SK-N-MC (cell line): ENCODE data around the gene ADGB.

ENCODE experiments used
- DNase-seq: peaks from one replicate; pipeline ENCODE4 v3.0.0-alpha.2; 2011; ENCODE audit warnings: low read depth, low spot score
- H3K27ac ChIP-seq: fragments of 200-600 bp; sonication (generic); 2 replicates; pipeline ENCODE4 v1.5.1; 2016; ENCODE audit warnings: mixed run types
- H3K36me3 ChIP-seq: fragments of 200-600 bp; sonication (generic); 2 replicates; pipeline ENCODE4 v1.6.1; 2017; ENCODE audit warnings: antibody characterized with exemption, low read length, mixed read lengths; ENCODE audit not compliant: insufficient read depth
- H3K4me3 ChIP-seq: fragments of 200-600 bp; sonication (generic); 2 replicates; pipeline ENCODE4 v1.5.1; 2016
- H3K9ac ChIP-seq: fragments of 200-600 bp; sonication (generic); 2 replicates; pipeline ENCODE4 v1.8.0; 2017; ENCODE audit warnings: mixed run types, mixed read lengths; ENCODE audit not compliant: insufficient read length
- H3K9me3 ChIP-seq: fragments of 200-600 bp; sonication (generic); 2 replicates; pipeline ENCODE4 v1.6.1; 2017; ENCODE audit warnings: low read depth, mild to moderate bottlenecking, antibody characterized with exemption, low read length, moderate library complexity, mixed read lengths
- EZH2 ChIP-seq: fragments of 200-600 bp; sonication (generic); IDR thresholded peaks from one replicate; pipeline ENCODE4 v1.6.1; 2017; ENCODE audit warnings: antibody characterized with exemption
- FOXP2 ChIP-seq: optimal IDR thresholded peaks from 2 replicates; pipeline ENCODE3; 2011; ENCODE audit warnings: mild to moderate bottlenecking, moderate library complexity; ENCODE audit not compliant: insufficient read depth; ENCODE audit errors: extremely low read length, control extremely low read depth
- POLR2AphosphoS5 ChIP-seq: IDR thresholded peaks from 2 replicates; pipeline ENCODE4 v1.6.1; 2012; ENCODE audit warnings: mild to moderate bottlenecking, low read depth, low read length, borderline replicate concordance

ADGB gene

GRCh38 chr6:146601352-146601751 lies 2.6 kb downstream of the ADGB start:
- no peak overlapping the region for H3K9ac ChIP-seq

GRCh38 chr6:146602526-146602925 lies 3.8 kb downstream of the ADGB start:
- Histone ChIP-seq H3K36me3 (no peaks in the 10 kb centered on the region), H3K9me3 (no peaks in the 10 kb centered on the region), H3K27ac (no peak overlapping the region), H3K4me3 (no peak overlapping the region), H3K9ac (no peak overlapping the region)
- DNase-seq: no peak
- TF ChIP-seq EZH2 (no peak), FOXP2 (no peak), POLR2AphosphoS5 (no peak)

More at GRCh38 chr6:146601352-146601751, 2.6 kb downstream of the ADGB start:
- H3K9me3 ChIP-seq: no peaks in the 10 kb centered on the region
- no peak overlapping the region for H3K27ac ChIP-seq
- no peaks in the 10 kb centered on the region for H3K36me3 ChIP-seq
- TF ChIP-seq EZH2 (no peak), FOXP2 (no peak), POLR2AphosphoS5 (no peak)
- H3K4me3 ChIP-seq: no peak overlapping the region
- DNase-seq: no peak

GRCh38 chr6:146613947-146614346 lies 15.2 kb downstream of the ADGB start:
- Histone ChIP-seq H3K27ac (no peak overlapping the region), H3K36me3 (no peaks in the 10 kb centered on the region), H3K4me3 (no peak overlapping the region), H3K9me3 (no peaks in the 10 kb centered on the region), H3K9ac (no peak overlapping the region)
- no peak for DNase-seq
- TF ChIP-seq POLR2AphosphoS5: no peak

- DNase-seq: no peak
- H3K9me3 ChIP-seq: no peaks in the 10 kb centered on the region
These were observed 21.9 kb downstream of the ADGB start for GRCh38 chr6:146620655-146621054.

GRCh38 chr6:146628350-146628749 lies 29.6 kb downstream of the ADGB start:
- no peak for DNase-seq

More at GRCh38 chr6:146620655-146621054, 21.9 kb downstream of the ADGB start:
- no peaks in the 10 kb centered on the region for H3K36me3 ChIP-seq
- TF ChIP-seq EZH2: no peak
- TF ChIP-seq POLR2AphosphoS5: no peak
- TF ChIP-seq FOXP2: no peak
- H3K27ac ChIP-seq: no peak overlapping the region
- H3K9ac ChIP-seq: no peak overlapping the region
- H3K4me3 ChIP-seq: no peak overlapping the region

GRCh38 chr6:146634022-146634421 lies 35.2 kb downstream of the ADGB start:
- Histone ChIP-seq H3K36me3 (no peaks in the 10 kb centered on the region), H3K9me3 (no peaks in the 10 kb centered on the region), H3K27ac (no peak overlapping the region), H3K9ac (no peak overlapping the region), H3K4me3 (no peak overlapping the region)
- TF ChIP-seq FOXP2 (no peak), EZH2 (no peak), POLR2AphosphoS5 (no peak)
- no peak for DNase-seq

More at GRCh38 chr6:146628350-146628749, 29.6 kb downstream of the ADGB start:
- Histone ChIP-seq H3K9me3 (no peaks in the 10 kb centered on the region), H3K36me3 (no peaks in the 10 kb centered on the region), H3K4me3 (no peak overlapping the region), H3K9ac (no peak overlapping the region), H3K27ac (no peak overlapping the region)
- TF ChIP-seq FOXP2 (no peak), POLR2AphosphoS5 (no peak), EZH2 (no peak)

GRCh38 chr6:146635165-146635564 lies 36.4 kb downstream of the ADGB start:
- Histone ChIP-seq H3K9me3 (no peaks in the 10 kb centered on the region), H3K36me3 (no peaks in the 10 kb centered on the region), H3K9ac (no peak overlapping the region), H3K4me3 (no peak overlapping the region), H3K27ac (no peak overlapping the region)
- TF ChIP-seq POLR2AphosphoS5 (no peak), FOXP2 (no peak), EZH2 (no peak)
- DNase-seq: no peak

- no peaks in the 10 kb centered on the region for H3K36me3 ChIP-seq
- TF ChIP-seq FOXP2 (no peak), EZH2 (no peak), POLR2AphosphoS5 (no peak)
- no peaks in the 10 kb centered on the region for H3K9me3 ChIP-seq
- no peak for DNase-seq
- no peak overlapping the region for H3K4me3 ChIP-seq
- H3K9ac ChIP-seq: no peak overlapping the region
- H3K27ac ChIP-seq: no peak overlapping the region
These were observed 37.7 kb downstream of the ADGB start for GRCh38 chr6:146636481-146636880.

- Histone ChIP-seq H3K27ac (no peak overlapping the region), H3K9ac (no peak overlapping the region), H3K4me3 (no peak overlapping the region), H3K9me3 (no peaks in the 10 kb centered on the region), H3K36me3 (no peaks in the 10 kb centered on the region)
- TF ChIP-seq EZH2 (no peak), FOXP2 (no peak), POLR2AphosphoS5 (no peak)
- DNase-seq: no peak
These were observed 44.1 kb downstream of the ADGB start for GRCh38 chr6:146642921-146643320.
